ENCODE measurements around the gene EEF1A2. TPM values are rescaled to one million over a fixed set of nuclear protein-coding genes. Genes with fewer than 3 reads are reported as not detected.

Gene EEF1A2
- total RNA-seq (2013) = 0.62 TPM
- polyA plus RNA-seq = under 1 TPM in 1 of 3 donors, not detected in 2; 0.08 TPM
- 0.88 and 1.5 TPM in 2 replicates for polyA minus RNA-seq
- total RNA-seq = 0.35 to 28.3 (median 1.1) reads per million in 11 experiments

- WGBS (ENCODE audit: insufficient coverage) = under 1% methylated on average over 46 of the region's 58 CpGs
- intact Hi-C loops (cut with micrococcal nuclease) = no loop called here
- H3K4me1 ChIP-seq (ENCODE audit: control insufficient read depth in 1 of 2, insufficient read depth in 2 of 2, low read length in 2 of 2) = peaks cover 8 to 20% of the 10 kb centered on the region in 2 donors
- peak within 1 kb of the TSS; percentile 58 for H3K4me2 ChIP-seq (replicated peaks; ENCODE audit: extremely low read depth, low read length, poor library complexity, severe bottlenecking)
- Mint-ChIP-seq H3K9me3 (peaks cover 0 to 5% (median 0%) of the 10 kb centered on the region in 7 donors), H3K36me3 (no peaks in the 10 kb centered on the region), H3K4me3 (peak within 1 kb of the TSS; percentile 27 to 67), H3K27ac (no peak within 1 kb of the TSS), H3K4me1 (peaks cover 5% of the 10 kb centered on the region), H3K27me3 (ENCODE audit: low read depth in 3 of 3) (peaks cover 39 to 69% (median 47%) of the 10 kb centered on the region in 3 donors)
- H3K27me3 ChIP-seq (ENCODE audit: control insufficient read depth in 2 of 2, insufficient read depth in 2 of 2, low read length in 2 of 2) = peaks cover 9 to 39% of the 10 kb centered on the region in 2 donors
- DNase-seq = peak; percentile 24 to 56 (median 30)
- H4K20me1 ChIP-seq (ENCODE audit: insufficient read depth, low read length) = no peaks in the 10 kb centered on the region
- H2AFZ ChIP-seq (ENCODE audit: insufficient read depth, low read depth, low read length, poor library complexity, severe bottlenecking) = no peak within 1 kb of the TSS
- TF ChIP-seq CTCF (IDR thresholded peaks at IDR 0.05) = peak; percentile 28
- H3K9ac ChIP-seq (ENCODE audit: insufficient read depth, low read length, poor library complexity, severe bottlenecking) = no peak within 1 kb of the TSS
- no peak within 1 kb of the TSS for H3K4me3 ChIP-seq (replicated peaks in 1 of 3; ENCODE audit: low read depth in 2 of 3, low read length in 3 of 3)
- no peaks in the 10 kb centered on the region for H3K79me2 ChIP-seq (ENCODE audit: insufficient read depth, low read length)
- peaks cover 0 to 5% of the 10 kb centered on the region in 2 donors for H3K9me3 ChIP-seq (replicated peaks in 1 of 2; ENCODE audit: control insufficient read depth in 1 of 2, insufficient read depth in 1 of 2, low read length in 2 of 2)
- H3K36me3 ChIP-seq (replicated peaks in 1 of 2; ENCODE audit: control insufficient read depth in 1 of 2, insufficient read depth in 2 of 2, low read length in 2 of 2) = no peaks in the 10 kb centered on the region
- no peak within 1 kb of the TSS for H3K27ac ChIP-seq (ENCODE audit: low read depth in 1 of 2, low read length in 2 of 2)
These were observed at the start of gene EEF1A2 for GRCh38 chr20:63498960-63499337. Gene EEF1A2 (minus strand): TSS chr20:63499083. CDS start chr20:63497763, 1,320 bp downstream.

- Mint-ChIP-seq H3K27ac (no peak overlapping the region), H3K4me3 (peak overlapping the region in 1 of 2 donors; percentile 65), H3K9me3 (peaks cover 2 to 9% (median 6%) of the 10 kb centered on the region in 7 donors), H3K27me3 (ENCODE audit: low read depth in 3 of 3) (peaks cover 42 to 88% (median 58%) of the 10 kb centered on the region in 3 donors), H3K36me3 (no peaks in the 10 kb centered on the region), H3K4me1 (peaks cover 9% of the 10 kb centered on the region)
- H4K20me1 ChIP-seq (ENCODE audit: insufficient read depth, low read length) = peaks cover 4% of the 10 kb centered on the region
- peaks cover 0 to 7% of the 10 kb centered on the region in 2 donors for H3K9me3 ChIP-seq (replicated peaks in 1 of 2; ENCODE audit: control insufficient read depth in 1 of 2, insufficient read depth in 1 of 2, low read length in 2 of 2)
- H3K4me3 ChIP-seq (replicated peaks in 1 of 3; ENCODE audit: low read depth in 2 of 3, low read length in 3 of 3) = no peak overlapping the region
- H3K27me3 ChIP-seq (ENCODE audit: control insufficient read depth in 2 of 2, insufficient read depth in 2 of 2, low read length in 2 of 2) = peaks cover 0 to 55% of the 10 kb centered on the region in 2 donors
- no peaks in the 10 kb centered on the region for H3K79me2 ChIP-seq (ENCODE audit: insufficient read depth, low read length)
- no peak overlapping the region for H3K4me2 ChIP-seq (replicated peaks; ENCODE audit: extremely low read depth, low read length, poor library complexity, severe bottlenecking)
- peaks cover 11 to 14% of the 10 kb centered on the region in 2 donors for H3K4me1 ChIP-seq (ENCODE audit: control insufficient read depth in 1 of 2, insufficient read depth in 2 of 2, low read length in 2 of 2)
- H3K27ac ChIP-seq (ENCODE audit: low read depth in 1 of 2, low read length in 2 of 2) = no peak overlapping the region
- intact Hi-C loops (cut with micrococcal nuclease) = no loop called here
- no peaks in the 10 kb centered on the region for H3K36me3 ChIP-seq (replicated peaks in 1 of 2; ENCODE audit: control insufficient read depth in 1 of 2, insufficient read depth in 2 of 2, low read length in 2 of 2)
- no peak overlapping the region for H3K9ac ChIP-seq (ENCODE audit: insufficient read depth, low read length, poor library complexity, severe bottlenecking)
- 69% methylated on average over 6 of the region's 11 CpGs for WGBS (ENCODE audit: insufficient coverage)
- no peak overlapping the region for H2AFZ ChIP-seq (ENCODE audit: insufficient read depth, low read depth, low read length, poor library complexity, severe bottlenecking)
- DNase-seq = no peak
- no peak for TF ChIP-seq CTCF (IDR thresholded peaks at IDR 0.05)
These were observed 49.7 kb upstream of the EEF1A2 start for GRCh38 chr20:63548542-63548941.

Measured in CD14-positive monocyte (primary cell).